Measurements from ENCODE around the gene FMN1.
A peak's percentile ranks its signal among the peaks of the same experiment; 100 is the strongest.

The FMN1 gene

GRCh38 chr15:32717426-32718226 lies 476.9 kb downstream of the FMN1 start, which contains the start of gene GREM1:
TSS of gene GREM1 (plus strand) at chr15:32718004. CDS start at chr15:32730691, 12,687 bp downstream.
- H3K27ac Mint-ChIP-seq: peak within 1 kb of the TSS; percentile 89
- peaks cover 21% of the 10 kb centered on the region for H3K36me3 Mint-ChIP-seq (ENCODE audit: low read depth)
- H3K4me3 Mint-ChIP-seq: peak within 1 kb of the TSS; percentile 88
- H3K4me1 Mint-ChIP-seq: peaks cover 56% of the 10 kb centered on the region
- peaks cover 6% of the 10 kb centered on the region for H3K9me3 Mint-ChIP-seq
- peaks cover 24% of the 10 kb centered on the region for H3K27me3 Mint-ChIP-seq (ENCODE audit: low read depth, poor library complexity)
- TF ChIP-seq CTCF (IDR thresholded peaks at IDR 0.05): no peak
- DNase-seq: peak; percentile 77

GRCh38 chr15:32716915-32717425 lies 477.5 kb downstream of the FMN1 start:
- DNase-seq: no peak
- H3K27me3 Mint-ChIP-seq (ENCODE audit: low read depth, poor library complexity): peaks cover 24% of the 10 kb centered on the region
- peaks cover 53% of the 10 kb centered on the region for H3K4me1 Mint-ChIP-seq
- peaks cover 15% of the 10 kb centered on the region for H3K36me3 Mint-ChIP-seq (ENCODE audit: low read depth)
- peak overlapping the region; percentile 87 for H3K4me3 Mint-ChIP-seq
- no peaks in the 10 kb centered on the region for H3K9me3 Mint-ChIP-seq
- H3K27ac Mint-ChIP-seq: peak overlapping the region; percentile 79
- TF ChIP-seq CTCF (IDR thresholded peaks at IDR 0.05): no peak

GRCh38 chr15:32716216-32716914 lies 478.1 kb downstream of the FMN1 start:
- peak overlapping the region; percentile 87 for H3K4me3 Mint-ChIP-seq
- TF ChIP-seq CTCF (IDR thresholded peaks at IDR 0.05): no peak
- no peak for DNase-seq
- peaks cover 51% of the 10 kb centered on the region for H3K4me1 Mint-ChIP-seq
- no peaks in the 10 kb centered on the region for H3K9me3 Mint-ChIP-seq
- peaks cover 24% of the 10 kb centered on the region for H3K27me3 Mint-ChIP-seq (ENCODE audit: low read depth, poor library complexity)
- peaks cover 11% of the 10 kb centered on the region for H3K36me3 Mint-ChIP-seq (ENCODE audit: low read depth)
- H3K27ac Mint-ChIP-seq: no peak overlapping the region

All from nephron progenitor cell (in vitro differentiated cells).